AG04450 (cell line): ENCODE measurements around the gene CYSRT1. TPM values are rescaled to one million over a fixed set of nuclear protein-coding genes. Genes with fewer than 3 reads are reported as not detected.

Experiments
- CTCF ChIA-PET: fragments of 300-600, 350-600 bp; formaldehyde crosslinking; extraction: SDS; loops from one replicate; lab custom pipeline; 2022; ENCODE audit warnings: antibody characterized with exemption, inconsistent platforms; lab: Charles Lee
- POLR2A ChIA-PET: fragments of 350-600 bp; formaldehyde crosslinking; extraction: SDS; loops from one replicate; lab custom pipeline; 2021; ENCODE audit warnings: antibody characterized with exemption, inconsistent platforms; lab: Yijun Ruan, JAX
- DNase-seq: peaks from one replicate; pipeline ENCODE4 v3.0.0-alpha.2; 2011; ENCODE audit warnings: low read depth, low spot score
- H3K27ac ChIP-seq: one replicate; pipeline ENCODE4 v1.5.1; 2012; ENCODE audit warnings: low read depth, low read length, control low read depth
- H3K27me3 ChIP-seq: one replicate; pipeline ENCODE4 v1.6.0; 2012; ENCODE audit warnings: low read length; ENCODE audit not compliant: control insufficient read depth, insufficient read depth
- H3K4me3 ChIP-seq: 2 replicates; pipeline ENCODE4 v1.5.1; 2011; ENCODE audit warnings: mild to moderate bottlenecking, low read depth, low read length, control low read depth
- H3K9me3 ChIP-seq: 2 replicates; pipeline ENCODE4 v1.5.1; 2012; ENCODE audit warnings: low read length; ENCODE audit not compliant: control insufficient read depth, insufficient read depth
- CTCF ChIP-seq: IDR thresholded peaks from 2 replicates; pipeline ENCODE4 v1.5.1; 2011; ENCODE audit warnings: low read depth, low read length, control low read depth, inconsistent platforms
- polyA plus RNA-seq: library from polyadenylated mRNA; depleted of rRNA; stranded (reverse); fragments of >200 nt; gene quantifications from 2 replicates; pipeline ENCODE4 v1.2.3, GENCODE V29; 2011

The CYSRT1 gene
- polyA plus RNA-seq, 1 experiment = 0.27 TPM

- DNase-seq = no peak
These were observed 30.6 kb upstream of the CYSRT1 start for GRCh38 chr9:137194388-137194787.

DNA sequence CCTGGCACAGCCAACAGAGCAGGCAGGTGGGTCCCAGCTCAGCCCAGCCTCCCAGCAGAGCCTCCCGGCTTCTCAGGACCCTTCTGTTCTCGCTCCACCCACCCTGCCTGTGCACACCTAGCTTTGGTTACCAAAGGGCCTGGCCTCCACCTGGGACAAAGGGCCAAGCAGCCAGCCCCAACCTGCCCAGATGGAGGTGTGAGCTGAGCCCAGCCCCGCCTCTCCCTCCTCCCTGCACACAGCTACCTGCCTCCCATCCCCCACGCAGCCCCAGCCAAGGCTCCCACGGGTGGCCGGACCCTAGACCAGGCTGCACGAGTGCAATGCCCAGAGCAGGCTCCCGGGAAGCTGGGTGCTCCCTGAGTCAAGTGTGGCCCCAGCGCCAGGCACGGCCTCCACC is 30.1 kb upstream of the CYSRT1 start:
- H3K4me3 ChIP-seq = no peak overlapping the region
- ChIA-PET POLR2A (interaction anchor here (1.0 kb wide), 1 partner anchor 46 kb away, joined by 4 read pairs; the partner anchor contains the start of gene TUBB4B), CTCF (interaction anchor here (1.5 kb wide), 1 partner anchor 42 kb away, joined by 4 read pairs; no protein-coding TSS in a partner anchor)
- H3K9me3 ChIP-seq = no peaks in the 10 kb centered on the region; the same call in 1 of the 2 replicates
- TF ChIP-seq CTCF = no peak
- no peak for DNase-seq
- no peak overlapping the region for H3K27ac ChIP-seq
- no peaks in the 10 kb centered on the region for H3K27me3 ChIP-seq

More at GRCh38 chr9:137194388-137194787, 30.6 kb upstream of the CYSRT1 start:
- no peak for TF ChIP-seq CTCF
- Histone ChIP-seq H3K27me3 (no peaks in the 10 kb centered on the region), H3K27ac (no peak overlapping the region), H3K9me3 (no peaks in the 10 kb centered on the region; the same call in 1 of the 2 replicates), H3K4me3 (no peak overlapping the region)
- CTCF ChIA-PET = interaction anchor here (1.5 kb wide), 1 partner anchor 42 kb away, joined by 4 read pairs; no protein-coding TSS in a partner anchor
- POLR2A ChIA-PET = interaction anchor here (1.0 kb wide), 1 partner anchor 46 kb away, joined by 4 read pairs; the partner anchor contains the start of gene TUBB4B

- CTCF ChIA-PET = no interaction called here
- H3K27me3 ChIP-seq = no peaks in the 10 kb centered on the region
- H3K27ac ChIP-seq = no peak overlapping the region
- no peak for DNase-seq
- POLR2A ChIA-PET = interaction anchor here (1.0 kb wide), 1 partner anchor 45 kb away, joined by 4 read pairs; the partner anchor contains the start of gene TUBB4B
- no peaks in the 10 kb centered on the region; the same call in 1 of the 2 replicates for H3K9me3 ChIP-seq
- H3K4me3 ChIP-seq = no peak overlapping the region
- TF ChIP-seq CTCF = no peak
These were observed 29.3 kb upstream of the CYSRT1 start for GRCh38 chr9:137195525-137196220.

DNA sequence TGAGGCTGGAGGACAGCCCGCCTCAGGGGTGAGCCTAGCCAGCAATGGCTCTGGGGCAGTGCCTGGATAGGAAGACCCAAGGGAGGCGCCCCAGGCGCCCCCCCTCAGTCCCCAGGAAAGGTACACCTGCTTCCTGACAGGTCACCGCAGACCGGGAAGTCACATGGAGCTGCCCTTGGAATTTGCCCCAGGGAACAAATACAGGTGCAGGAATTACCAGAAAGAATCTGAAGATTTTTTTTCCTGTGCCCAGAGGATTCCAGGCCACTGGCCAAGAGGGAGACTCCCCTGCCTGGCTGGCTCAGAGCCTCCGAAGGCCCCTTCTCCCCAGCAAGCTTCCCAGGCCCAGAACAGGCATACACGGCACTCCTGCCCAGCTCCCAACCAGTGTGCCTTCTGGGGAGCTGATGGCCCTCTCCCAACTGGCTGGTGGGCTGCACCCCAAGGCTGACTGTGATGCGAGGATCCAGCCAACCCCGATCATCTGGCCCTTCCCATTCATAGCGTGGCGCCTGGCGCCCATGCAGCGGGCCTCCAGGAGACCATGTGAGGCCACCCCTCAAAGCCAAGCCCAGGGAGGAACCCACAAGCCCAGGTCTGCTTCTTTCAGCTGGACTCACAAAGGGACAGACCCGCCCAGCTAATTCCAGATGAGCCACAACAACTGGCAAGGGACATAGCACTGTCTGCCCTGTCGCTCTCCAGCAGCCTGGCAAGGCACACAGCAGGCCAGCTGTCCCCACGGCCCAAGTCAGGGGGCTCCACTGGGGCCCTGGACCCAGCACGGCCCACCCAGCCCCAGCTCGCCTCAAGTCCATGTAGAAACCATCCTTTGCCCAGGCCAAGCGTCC is 26.7 kb upstream of the CYSRT1 start:
- POLR2A ChIA-PET = interaction anchor here (1.4 to 2.4 kb wide), 2 partner anchors 9 to 42 kb away, joined by 7 to 13 read pairs; partner anchors contain the start of gene TUBB4B
- CTCF ChIA-PET = interaction anchor here (0.5 to 1.3 kb wide), 2 partner anchors 9 kb away, joined by 3 to 4 read pairs; no protein-coding TSS in a partner anchor
- H3K4me3 ChIP-seq = peak overlapping the region; percentile 12; the same call in 1 of the 2 replicates

More for the DNA sequence above, 26.7 kb upstream of the CYSRT1 start:
- no peaks in the 10 kb centered on the region; the same call in 1 of the 2 replicates for H3K9me3 ChIP-seq
- no peak for TF ChIP-seq CTCF
- DNase-seq = no peak
- H3K27ac ChIP-seq = no peak overlapping the region
- no peaks in the 10 kb centered on the region for H3K27me3 ChIP-seq
